ENCODE results near the gene CTU2. TPM values are rescaled to one million over a fixed set of nuclear protein-coding genes. Genes with fewer than 3 reads are reported as not detected.

CTU2 gene
- polyA plus RNA-seq, 1 of the 3 experiments (the other 2 are of a cell fraction) = 16.2 TPM

- WGBS (ENCODE audit: low lambda C conversion rate) = 80% methylated on average over 23 of the region's 37 CpGs
- Histone ChIP-seq H3K36me3 (replicated peaks in 1 of 2; ENCODE audit: control insufficient read depth in 1 of 2, insufficient read depth in 2 of 2, low read length in 1 of 2) (peaks cover 0 to 22% of the 10 kb centered on the region in 2 experiments), H4K20me1 (ENCODE audit: insufficient read depth) (no peaks in the 10 kb centered on the region), H3K27me3 (ENCODE audit: insufficient read depth) (no peaks in the 10 kb centered on the region), H3K27ac (ENCODE audit: low read depth in 2 of 2, low read length in 1 of 2) (no peak overlapping the region), H3K9me2 (no peaks in the 10 kb centered on the region), H3F3A (replicated peaks; ENCODE audit: insufficient read depth) (no peaks in the 10 kb centered on the region), H3K9me3 (no peaks in the 10 kb centered on the region), H3K79me2 (ENCODE audit: insufficient read depth) (no peaks in the 10 kb centered on the region), H3K4me3 (ENCODE audit: low read depth in 2 of 2, low read length in 1 of 2) (no peak overlapping the region), H3K9ac (no peak overlapping the region), H3K4me2 (no peak overlapping the region), H3K4me1 (ENCODE audit: control insufficient read depth in 1 of 2, insufficient read depth in 2 of 2, low read depth in 1 of 2, low read length in 1 of 2) (no peaks in the 10 kb centered on the region), H2AFZ (ENCODE audit: low read depth) (no peak overlapping the region)
- no peak for DNase-seq
- TF ChIP-seq CHD2 (IDR thresholded peaks at IDR 0.05; ENCODE audit: low read length, partially characterized antibody) = no peak
- TF ChIP-seq NFIC (IDR thresholded peaks at IDR 0.05; ENCODE audit: borderline replicate concordance) = no peak
- no peak for TF ChIP-seq RXRA (IDR thresholded peaks at IDR 0.05; ENCODE audit: borderline replicate concordance, low read depth)
- TF ChIP-seq, protein P1, sequence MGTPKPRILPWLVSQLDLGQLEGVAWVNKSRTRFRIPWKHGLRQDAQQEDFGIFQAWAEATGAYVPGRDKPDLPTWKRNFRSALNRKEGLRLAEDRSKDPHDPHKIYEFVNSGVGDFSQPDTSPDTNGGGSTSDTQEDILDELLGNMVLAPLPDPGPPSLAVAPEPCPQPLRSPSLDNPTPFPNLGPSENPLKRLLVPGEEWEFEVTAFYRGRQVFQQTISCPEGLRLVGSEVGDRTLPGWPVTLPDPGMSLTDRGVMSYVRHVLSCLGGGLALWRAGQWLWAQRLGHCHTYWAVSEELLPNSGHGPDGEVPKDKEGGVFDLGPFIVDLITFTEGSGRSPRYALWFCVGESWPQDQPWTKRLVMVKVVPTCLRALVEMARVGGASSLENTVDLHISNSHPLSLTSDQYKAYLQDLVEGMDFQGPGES (IDR thresholded peaks at IDR 0.05; ENCODE audit: low read depth, low read length) = no peak
- no peak for TF ChIP-seq MEF2A (IDR thresholded peaks at IDR 0.05; ENCODE audit: borderline replicate concordance, low read depth)
- no peak for TF ChIP-seq FOSL2 (IDR thresholded peaks at IDR 0.05; ENCODE audit: borderline replicate concordance, low read depth)
- no peak for TF ChIP-seq EZH2phosphoT487 (IDR thresholded peaks at IDR 0.05; ENCODE audit: borderline replicate concordance, low read depth)
- TF ChIP-seq, protein P2, sequence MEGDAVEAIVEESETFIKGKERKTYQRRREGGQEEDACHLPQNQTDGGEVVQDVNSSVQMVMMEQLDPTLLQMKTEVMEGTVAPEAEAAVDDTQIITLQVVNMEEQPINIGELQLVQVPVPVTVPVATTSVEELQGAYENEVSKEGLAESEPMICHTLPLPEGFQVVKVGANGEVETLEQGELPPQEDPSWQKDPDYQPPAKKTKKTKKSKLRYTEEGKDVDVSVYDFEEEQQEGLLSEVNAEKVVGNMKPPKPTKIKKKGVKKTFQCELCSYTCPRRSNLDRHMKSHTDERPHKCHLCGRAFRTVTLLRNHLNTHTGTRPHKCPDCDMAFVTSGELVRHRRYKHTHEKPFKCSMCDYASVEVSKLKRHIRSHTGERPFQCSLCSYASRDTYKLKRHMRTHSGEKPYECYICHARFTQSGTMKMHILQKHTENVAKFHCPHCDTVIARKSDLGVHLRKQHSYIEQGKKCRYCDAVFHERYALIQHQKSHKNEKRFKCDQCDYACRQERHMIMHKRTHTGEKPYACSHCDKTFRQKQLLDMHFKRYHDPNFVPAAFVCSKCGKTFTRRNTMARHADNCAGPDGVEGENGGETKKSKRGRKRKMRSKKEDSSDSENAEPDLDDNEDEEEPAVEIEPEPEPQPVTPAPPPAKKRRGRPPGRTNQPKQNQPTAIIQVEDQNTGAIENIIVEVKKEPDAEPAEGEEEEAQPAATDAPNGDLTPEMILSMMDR (IDR thresholded peaks at IDR 0.05) = no peak
- no peak for TF ChIP-seq TCF12 (IDR thresholded peaks at IDR 0.05)
- TF ChIP-seq, protein P3, sequence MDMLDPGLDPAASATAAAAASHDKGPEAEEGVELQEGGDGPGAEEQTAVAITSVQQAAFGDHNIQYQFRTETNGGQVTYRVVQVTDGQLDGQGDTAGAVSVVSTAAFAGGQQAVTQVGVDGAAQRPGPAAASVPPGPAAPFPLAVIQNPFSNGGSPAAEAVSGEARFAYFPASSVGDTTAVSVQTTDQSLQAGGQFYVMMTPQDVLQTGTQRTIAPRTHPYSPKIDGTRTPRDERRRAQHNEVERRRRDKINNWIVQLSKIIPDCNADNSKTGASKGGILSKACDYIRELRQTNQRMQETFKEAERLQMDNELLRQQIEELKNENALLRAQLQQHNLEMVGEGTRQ (IDR thresholded peaks at IDR 0.05; ENCODE audit: borderline replicate concordance, low read depth, low read length) = no peak
- no peak for TF ChIP-seq GABPA (IDR thresholded peaks at IDR 0.05; ENCODE audit: low read depth)
- TF ChIP-seq TEAD4 (IDR thresholded peaks at IDR 0.05; ENCODE audit: borderline replicate concordance, insufficient read depth) = no peak
- TF ChIP-seq FOXM1 (IDR thresholded peaks at IDR 0.05; ENCODE audit: low read depth) = no peak
- POLR2A ChIA-PET = no interaction called here
- CTCF ChIA-PET = interaction anchor here (1.0 kb wide), 1 partner anchor 23 kb away, joined by 3 read pairs; no protein-coding TSS in a partner anchor
Measured at GRCh38 chr16:88694221-88695087, 11.8 kb upstream of the CTU2 start.
